Measurements from ENCODE around the gene LYRM4. TPM values are rescaled to one million over a fixed set of nuclear protein-coding genes. Genes with fewer than 3 reads are reported as not detected.
A peak's percentile ranks its signal among the peaks of the same experiment; 100 is the strongest.

The LYRM4 gene
- total and polyA plus RNA-seq, 2 experiments from 2014 or later = 51.0 to 62.0 TPM

DNA sequence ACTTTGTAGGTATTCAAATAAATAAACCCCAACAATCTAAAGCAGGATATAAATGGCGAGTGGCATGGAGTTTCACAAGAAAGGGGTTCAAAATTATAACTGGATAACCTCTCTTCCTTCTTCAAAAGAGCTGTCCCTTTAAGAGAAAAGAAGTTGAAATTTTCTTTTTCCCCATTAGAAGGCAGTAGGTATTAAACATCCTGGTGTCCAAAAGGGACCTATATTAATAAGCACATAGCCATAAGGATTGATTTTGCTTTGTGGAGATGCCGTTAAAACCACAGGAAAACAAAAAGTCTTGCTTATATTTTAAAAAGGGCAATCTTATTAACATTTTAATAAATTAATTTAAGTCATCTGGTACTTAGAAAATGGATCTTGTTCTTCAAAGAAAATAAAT, 76.5 kb downstream of the LYRM4 start (continued):
- TF ChIP-seq, protein P1, sequence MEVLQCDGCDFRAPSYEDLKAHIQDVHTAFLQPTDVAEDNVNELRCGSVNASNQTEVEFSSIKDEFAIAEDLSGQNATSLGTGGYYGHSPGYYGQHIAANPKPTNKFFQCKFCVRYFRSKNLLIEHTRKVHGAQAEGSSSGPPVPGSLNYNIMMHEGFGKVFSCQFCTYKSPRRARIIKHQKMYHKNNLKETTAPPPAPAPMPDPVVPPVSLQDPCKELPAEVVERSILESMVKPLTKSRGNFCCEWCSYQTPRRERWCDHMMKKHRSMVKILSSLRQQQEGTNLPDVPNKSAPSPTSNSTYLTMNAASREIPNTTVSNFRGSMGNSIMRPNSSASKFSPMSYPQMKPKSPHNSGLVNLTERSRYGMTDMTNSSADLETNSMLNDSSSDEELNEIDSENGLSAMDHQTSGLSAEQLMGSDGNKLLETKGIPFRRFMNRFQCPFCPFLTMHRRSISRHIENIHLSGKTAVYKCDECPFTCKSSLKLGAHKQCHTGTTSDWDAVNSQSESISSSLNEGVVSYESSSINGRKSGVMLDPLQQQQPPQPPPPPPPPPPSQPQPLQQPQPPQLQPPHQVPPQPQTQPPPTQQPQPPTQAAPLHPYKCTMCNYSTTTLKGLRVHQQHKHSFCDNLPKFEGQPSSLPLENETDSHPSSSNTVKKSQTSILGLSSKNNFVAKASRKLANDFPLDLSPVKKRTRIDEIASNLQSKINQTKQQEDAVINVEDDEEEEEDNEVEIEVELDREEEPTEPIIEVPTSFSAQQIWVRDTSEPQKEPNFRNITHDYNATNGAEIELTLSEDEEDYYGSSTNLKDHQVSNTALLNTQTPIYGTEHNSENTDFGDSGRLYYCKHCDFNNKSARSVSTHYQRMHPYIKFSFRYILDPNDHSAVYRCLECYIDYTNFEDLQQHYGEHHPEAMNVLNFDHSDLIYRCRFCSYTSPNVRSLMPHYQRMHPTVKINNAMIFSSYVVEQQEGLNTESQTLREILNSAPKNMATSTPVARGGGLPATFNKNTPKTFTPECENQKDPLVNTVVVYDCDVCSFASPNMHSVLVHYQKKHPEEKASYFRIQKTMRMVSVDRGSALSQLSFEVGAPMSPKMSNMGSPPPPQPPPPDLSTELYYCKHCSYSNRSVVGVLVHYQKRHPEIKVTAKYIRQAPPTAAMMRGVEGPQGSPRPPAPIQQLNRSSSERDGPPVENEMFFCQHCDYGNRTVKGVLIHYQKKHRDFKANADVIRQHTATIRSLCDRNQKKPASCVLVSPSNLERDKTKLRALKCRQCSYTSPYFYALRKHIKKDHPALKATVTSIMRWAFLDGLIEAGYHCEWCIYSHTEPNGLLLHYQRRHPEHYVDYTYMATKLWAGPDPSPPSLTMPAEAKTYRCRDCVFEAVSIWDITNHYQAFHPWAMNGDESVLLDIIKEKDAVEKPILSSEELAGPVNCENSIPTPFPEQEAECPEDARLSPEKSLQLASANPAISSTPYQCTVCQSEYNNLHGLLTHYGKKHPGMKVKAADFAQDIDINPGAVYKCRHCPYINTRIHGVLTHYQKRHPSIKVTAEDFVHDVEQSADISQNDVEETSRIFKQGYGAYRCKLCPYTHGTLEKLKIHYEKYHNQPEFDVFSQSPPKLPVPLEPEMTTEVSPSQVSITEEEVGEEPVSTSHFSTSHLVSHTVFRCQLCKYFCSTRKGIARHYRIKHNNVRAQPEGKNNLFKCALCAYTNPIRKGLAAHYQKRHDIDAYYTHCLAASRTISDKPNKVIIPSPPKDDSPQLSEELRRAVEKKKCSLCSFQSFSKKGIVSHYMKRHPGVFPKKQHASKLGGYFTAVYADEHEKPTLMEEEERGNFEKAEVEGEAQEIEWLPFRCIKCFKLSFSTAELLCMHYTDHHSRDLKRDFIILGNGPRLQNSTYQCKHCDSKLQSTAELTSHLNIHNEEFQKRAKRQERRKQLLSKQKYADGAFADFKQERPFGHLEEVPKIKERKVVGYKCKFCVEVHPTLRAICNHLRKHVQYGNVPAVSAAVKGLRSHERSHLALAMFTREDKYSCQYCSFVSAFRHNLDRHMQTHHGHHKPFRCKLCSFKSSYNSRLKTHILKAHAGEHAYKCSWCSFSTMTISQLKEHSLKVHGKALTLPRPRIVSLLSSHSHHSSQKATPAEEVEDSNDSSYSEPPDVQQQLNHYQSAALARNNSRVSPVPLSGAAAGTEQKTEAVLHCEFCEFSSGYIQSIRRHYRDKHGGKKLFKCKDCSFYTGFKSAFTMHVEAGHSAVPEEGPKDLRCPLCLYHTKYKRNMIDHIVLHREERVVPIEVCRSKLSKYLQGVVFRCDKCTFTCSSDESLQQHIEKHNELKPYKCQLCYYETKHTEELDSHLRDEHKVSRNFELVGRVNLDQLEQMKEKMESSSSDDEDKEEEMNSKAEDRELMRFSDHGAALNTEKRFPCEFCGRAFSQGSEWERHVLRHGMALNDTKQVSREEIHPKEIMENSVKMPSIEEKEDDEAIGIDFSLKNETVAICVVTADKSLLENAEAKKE (CRISPR knock-in tag; IDR thresholded peaks at IDR 0.05) = no peak
- no peak for TF ChIP-seq JUNB (IDR thresholded peaks at IDR 0.05; ENCODE audit: unreplicated experiment)

DNA sequence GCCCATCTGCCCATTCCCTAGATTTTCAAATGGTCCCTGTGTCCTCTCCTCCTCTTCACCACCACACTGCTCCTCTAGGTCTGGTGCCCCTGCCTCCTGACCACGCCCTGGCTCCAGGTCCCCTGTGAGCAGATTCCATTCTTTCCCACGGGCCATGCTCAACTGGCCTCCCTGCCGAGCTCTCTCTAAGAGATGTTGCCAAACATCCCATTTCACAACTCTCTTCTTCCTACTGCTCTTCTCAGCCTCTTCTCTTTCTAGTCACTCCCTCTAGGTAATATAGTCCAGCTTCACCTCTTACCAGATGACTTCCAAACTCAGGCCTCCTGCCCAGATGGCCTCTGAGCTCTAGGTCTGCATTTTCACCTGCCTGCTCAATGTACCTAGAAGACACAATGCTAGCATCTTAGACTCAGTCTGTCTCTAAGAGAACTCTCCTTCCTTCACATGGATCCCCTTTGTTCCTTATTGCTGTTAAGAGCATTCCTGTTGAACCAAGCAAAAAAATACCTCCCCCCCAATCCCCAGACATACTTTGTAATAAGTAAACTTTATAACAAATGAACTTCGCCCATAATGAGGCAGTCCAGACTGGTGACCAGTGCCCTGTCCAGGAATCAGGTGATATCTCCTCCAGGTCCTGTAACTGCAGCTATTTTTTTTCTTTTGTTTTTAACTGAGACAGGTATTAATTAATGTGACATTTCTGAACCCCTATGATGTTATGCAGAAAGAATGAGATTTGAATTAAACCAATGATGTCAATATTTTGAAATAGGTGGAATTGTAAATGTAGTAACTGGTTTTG, 79.0 kb downstream of the LYRM4 start:
- Mint-ChIP-seq H3K27me3 (ENCODE audit: insufficient read depth, low read depth, poor library complexity) (peaks cover 8% of the 10 kb centered on the region), H3K9me3 (no peaks in the 10 kb centered on the region), H3K36me3 (ENCODE audit: low read depth) (no peaks in the 10 kb centered on the region), H3K4me1 (peaks cover 12% of the 10 kb centered on the region), H3K27ac (no peak overlapping the region), H3K4me3 (no peak overlapping the region)
- H3K4me2 ChIP-seq = no peak overlapping the region
- ATAC-seq = peak; percentile 52; the same call in 2 of the 3 replicates
- H3K27me3 ChIP-seq (ENCODE audit: insufficient read depth) = no peaks in the 10 kb centered on the region
- H3K4me1 ChIP-seq (ENCODE audit: insufficient read depth) = no peaks in the 10 kb centered on the region
- H3K4me3 ChIP-seq = no peak overlapping the region
- H3K27ac ChIP-seq (ENCODE audit: low read depth) = no peak overlapping the region
- H2AFZ ChIP-seq = no peak overlapping the region
- no peak for DNase-seq (ENCODE audit: low spot score)
- H3K36me3 ChIP-seq (ENCODE audit: insufficient read depth) = no peaks in the 10 kb centered on the region
- H3K79me2 ChIP-seq (replicated peaks; ENCODE audit: insufficient read depth) = no peaks in the 10 kb centered on the region
- H3F3A ChIP-seq (replicated peaks; ENCODE audit: low read depth) = no peaks in the 10 kb centered on the region
- no peaks in the 10 kb centered on the region for H3K9me2 ChIP-seq (ENCODE audit: insufficient read depth)
- no peaks in the 10 kb centered on the region; the same call in none of the 2 replicates for H4K20me1 ChIP-seq (replicated peaks; ENCODE audit: insufficient read depth)
- TF ChIP-seq, protein P2, sequence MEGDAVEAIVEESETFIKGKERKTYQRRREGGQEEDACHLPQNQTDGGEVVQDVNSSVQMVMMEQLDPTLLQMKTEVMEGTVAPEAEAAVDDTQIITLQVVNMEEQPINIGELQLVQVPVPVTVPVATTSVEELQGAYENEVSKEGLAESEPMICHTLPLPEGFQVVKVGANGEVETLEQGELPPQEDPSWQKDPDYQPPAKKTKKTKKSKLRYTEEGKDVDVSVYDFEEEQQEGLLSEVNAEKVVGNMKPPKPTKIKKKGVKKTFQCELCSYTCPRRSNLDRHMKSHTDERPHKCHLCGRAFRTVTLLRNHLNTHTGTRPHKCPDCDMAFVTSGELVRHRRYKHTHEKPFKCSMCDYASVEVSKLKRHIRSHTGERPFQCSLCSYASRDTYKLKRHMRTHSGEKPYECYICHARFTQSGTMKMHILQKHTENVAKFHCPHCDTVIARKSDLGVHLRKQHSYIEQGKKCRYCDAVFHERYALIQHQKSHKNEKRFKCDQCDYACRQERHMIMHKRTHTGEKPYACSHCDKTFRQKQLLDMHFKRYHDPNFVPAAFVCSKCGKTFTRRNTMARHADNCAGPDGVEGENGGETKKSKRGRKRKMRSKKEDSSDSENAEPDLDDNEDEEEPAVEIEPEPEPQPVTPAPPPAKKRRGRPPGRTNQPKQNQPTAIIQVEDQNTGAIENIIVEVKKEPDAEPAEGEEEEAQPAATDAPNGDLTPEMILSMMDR (conservative IDR thresholded peaks at IDR 0.05; ENCODE audit: low read depth in 2 of 2) = no peak
- no peak for TF ChIP-seq STAT1 (IDR thresholded peaks at IDR 0.05; ENCODE audit: unreplicated experiment)
- TF ChIP-seq, protein P3, sequence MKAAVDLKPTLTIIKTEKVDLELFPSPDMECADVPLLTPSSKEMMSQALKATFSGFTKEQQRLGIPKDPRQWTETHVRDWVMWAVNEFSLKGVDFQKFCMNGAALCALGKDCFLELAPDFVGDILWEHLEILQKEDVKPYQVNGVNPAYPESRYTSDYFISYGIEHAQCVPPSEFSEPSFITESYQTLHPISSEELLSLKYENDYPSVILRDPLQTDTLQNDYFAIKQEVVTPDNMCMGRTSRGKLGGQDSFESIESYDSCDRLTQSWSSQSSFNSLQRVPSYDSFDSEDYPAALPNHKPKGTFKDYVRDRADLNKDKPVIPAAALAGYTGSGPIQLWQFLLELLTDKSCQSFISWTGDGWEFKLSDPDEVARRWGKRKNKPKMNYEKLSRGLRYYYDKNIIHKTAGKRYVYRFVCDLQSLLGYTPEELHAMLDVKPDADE (IDR thresholded peaks at IDR 0.05) = no peak
- TF ChIP-seq, protein P1 (CRISPR knock-in tag; IDR thresholded peaks at IDR 0.05) = no peak
